ENCODE data around the gene FSD1. TPM values are rescaled to one million over a fixed set of nuclear protein-coding genes. Genes with fewer than 3 reads are reported as not detected.

Gene FSD1
- total and polyA plus RNA-seq, 9 of the 15 experiments (the other 6 are each of a cell fraction or from before 2014, with no cell fraction given): 0.11 to 1.9 (median 0.94) TPM; not detected in 1

DNA sequence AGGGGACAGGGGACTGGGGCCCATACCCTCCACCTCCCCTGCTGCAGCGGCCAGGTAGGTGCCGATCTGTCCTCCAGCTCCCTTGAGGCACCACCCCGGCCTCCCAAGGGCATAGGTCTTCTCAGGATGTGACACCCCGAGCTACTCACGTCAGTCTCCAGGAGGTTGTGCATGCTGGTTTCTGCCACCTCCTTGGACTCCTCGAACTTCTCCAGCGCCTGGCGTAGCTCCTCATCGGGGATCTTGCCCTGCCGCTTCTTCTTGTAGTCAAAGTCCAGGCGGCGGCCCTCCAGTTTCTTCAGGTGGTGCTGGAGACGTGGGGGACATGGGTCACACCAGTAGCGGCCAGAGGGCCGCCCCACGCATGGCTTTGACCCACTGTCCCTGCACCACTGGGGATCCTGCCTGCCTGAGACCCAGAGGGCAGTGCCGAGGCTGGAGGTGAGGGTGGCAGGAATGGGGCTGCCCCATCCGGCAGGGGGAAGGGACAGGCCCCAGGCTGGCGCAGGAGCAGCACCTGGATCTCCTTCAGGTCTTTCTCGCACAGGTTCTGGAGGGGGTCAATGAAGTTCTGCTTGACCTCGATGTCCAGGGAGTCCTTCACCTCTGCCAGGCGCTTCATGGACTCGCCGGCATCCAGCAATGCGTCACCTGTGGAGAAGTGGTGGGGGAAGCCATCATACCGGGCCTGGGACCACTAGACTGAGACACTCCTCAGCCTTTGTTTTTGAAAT lies 59.3 kb downstream of the FSD1 start:
- DNase-seq (ENCODE audit: extremely low read depth in 1 of 4, low spot score in 3 of 4) (no peak), ATAC-seq (no peak), FAIRE-seq (no peak)
- no peaks in the 10 kb centered on the region for H3K9me3 ChIP-seq (replicated peaks; ENCODE audit: control insufficient read depth, insufficient read depth, low read depth, low read length)
- H2AFZ ChIP-seq (ENCODE audit: low read depth, low read length): no peak overlapping the region
- H3K4me1 ChIP-seq (replicated peaks in 1 of 2; ENCODE audit: control insufficient read depth in 2 of 2, insufficient read depth in 2 of 2, low read length in 2 of 2): peaks cover 4 to 84% of the 10 kb centered on the region in 2 experiments; a peak in 2 of 5 replicates
- no TSS peak for BruUV-seq (replicated peaks)
- H3K4me3 ChIP-seq: no peak overlapping the region
- POLR2A ChIA-PET: interaction anchor here (1.0 to 4.8 kb wide), 3 partner anchors 9 to 21 kb away, joined by 4 to 29 read pairs (median 5); no protein-coding TSS in a partner anchor
- WGBS (ENCODE audit: insufficient coverage, low coverage, missing lambda C conversion rate): 91% methylated on average over 21 of the region's 26 CpGs
- H3K9me1 ChIP-seq (ENCODE audit: control insufficient read depth, insufficient read depth, low read length): no peaks in the 10 kb centered on the region
- peak overlapping the region in 1 of 2 experiments; percentile 48; a peak in 1 of 4 replicates for H3K9ac ChIP-seq (ENCODE audit: insufficient read depth in 1 of 2, low read depth in 2 of 2, low read length in 2 of 2)
- H3K27ac ChIP-seq (ENCODE audit: extremely low read depth, low read depth, low read length): no peak overlapping the region
- in situ Hi-C loops (cut with MboI): no loop called here
- peaks cover 4% of the 10 kb centered on the region; the same call in 1 of the 2 replicates for H4K20me1 ChIP-seq (replicated peaks; ENCODE audit: control insufficient read depth, insufficient read depth, low read length)
- 0 out of 2 replicates have a peak, but pooled peaks have one; percentile 1 for TF ChIP-seq RBFOX2 (IDR thresholded peaks at IDR 0.05; ENCODE audit: low read depth, low read length)
- peak; percentile 35 for TF ChIP-seq POLR2G (IDR thresholded peaks at IDR 0.05; ENCODE audit: low read depth, low read length)
- TF ChIP-seq, protein P1, sequence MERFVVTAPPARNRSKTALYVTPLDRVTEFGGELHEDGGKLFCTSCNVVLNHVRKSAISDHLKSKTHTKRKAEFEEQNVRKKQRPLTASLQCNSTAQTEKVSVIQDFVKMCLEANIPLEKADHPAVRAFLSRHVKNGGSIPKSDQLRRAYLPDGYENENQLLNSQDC (CRISPR knock-in tag; IDR thresholded peaks at IDR 0.05): no peak
- no peak for TF ChIP-seq TSC22D4 (tag; IDR thresholded peaks at IDR 0.05)
- TF ChIP-seq ZNF174 (CRISPR knock-in tag; IDR thresholded peaks at IDR 0.05): no peak
- TF ChIP-seq, protein P2, sequence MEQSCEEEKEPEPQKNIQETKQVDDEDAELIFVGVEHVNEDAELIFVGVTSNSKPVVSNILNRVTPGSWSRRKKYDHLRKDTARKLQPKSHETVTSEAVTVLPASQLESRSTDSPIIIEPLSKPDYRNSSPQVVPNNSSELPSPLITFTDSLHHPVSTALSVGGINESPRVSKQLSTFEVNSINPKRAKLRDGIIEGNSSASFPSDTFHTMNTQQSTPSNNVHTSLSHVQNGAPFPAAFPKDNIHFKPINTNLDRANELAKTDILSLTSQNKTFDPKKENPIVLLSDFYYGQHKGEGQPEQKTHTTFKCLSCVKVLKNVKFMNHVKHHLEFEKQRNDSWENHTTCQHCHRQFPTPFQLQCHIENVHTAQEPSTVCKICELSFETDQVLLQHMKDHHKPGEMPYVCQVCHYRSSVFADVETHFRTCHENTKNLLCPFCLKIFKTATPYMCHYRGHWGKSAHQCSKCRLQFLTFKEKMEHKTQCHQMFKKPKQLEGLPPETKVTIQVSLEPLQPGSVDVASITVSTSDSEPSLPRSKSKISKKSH (CRISPR knock-in tag; IDR thresholded peaks at IDR 0.05): no peak
- CTCF ChIA-PET (ENCODE audit: low intra/inter-chr PET ratio): no interaction called here
- H3K36me3 ChIP-seq (ENCODE audit: control insufficient read depth, insufficient read depth, low read length): peaks cover 95% of the 10 kb centered on the region; the same call in 2 of the 3 replicates
- no peaks in the 10 kb centered on the region for H3K27me3 ChIP-seq (ENCODE audit: control insufficient read depth in 2 of 2, insufficient read depth in 2 of 2, low read length in 2 of 2)
- H3K4me2 ChIP-seq (ENCODE audit: insufficient read depth, low read length): no peak overlapping the region
- peaks cover 19% of the 10 kb centered on the region for H3K79me2 ChIP-seq (ENCODE audit: control insufficient read depth, insufficient read depth, low read length)
- intact Hi-C loops (cut with micrococcal nuclease): no loop called here
